Transverse colon (tissue), 4 donors: ENCODE measurements around the gene RANBP10. TPM values are rescaled to one million over a fixed set of nuclear protein-coding genes. Genes with fewer than 3 reads are reported as not detected.

Experiments
- DNase-seq: peaks from one replicate; pipeline ENCODE4 v3.0.0-alpha.2; 2019
- H3K27ac ChIP-seq, 4 donors: fragments of 200-600 bp; sonication (generic); 2 replicates each; pipeline ENCODE4 v1.5.1; 2016 to 2018; ENCODE audit warnings: inconsistent platforms in 4 of 4
- H3K27me3 ChIP-seq: fragments of 200-600 bp; sonication (generic); 2 replicates; pipeline ENCODE4 v1.5.1; 2017; ENCODE audit warnings: inconsistent platforms
- H3K36me3 ChIP-seq, 4 donors: fragments of 200-600 bp; sonication (generic); 2 replicates each; pipeline ENCODE4 v1.5.1; 2017 to 2019; ENCODE audit warnings: inconsistent platforms in 4 of 4
- H3K4me1 ChIP-seq, 4 donors: fragments of 200-600 bp; sonication (generic); 2 replicates each; pipeline ENCODE4 v1.5.1; 2017 to 2020; ENCODE audit warnings: inconsistent platforms in 4 of 4
- H3K4me3 ChIP-seq, 4 donors: fragments of 200-600 bp; sonication (generic); 1 replicate in 1 of 4; 2 replicates in 3 of 4; pipeline versions ENCODE4 v1.5.1 to v1.6.1; 2017 to 2019; ENCODE audit warnings: inconsistent platforms in 4 of 4
- H3K9me3 ChIP-seq, 2 donors: fragments of 200-600 bp; sonication (generic); 2 replicates each; pipeline ENCODE4 v1.5.1; 2017 to 2019; ENCODE audit warnings: inconsistent platforms in 2 of 2
- EP300 ChIP-seq: sonication (generic); formaldehyde crosslinking; IDR thresholded peaks from one replicate; pipeline ENCODE4 v1.6.1; 2017; ENCODE audit warnings: antibody characterized with exemption, low read depth
- POLR2A ChIP-seq: fragments of 450-650 bp; IDR thresholded peaks from one replicate; pipeline ENCODE4 v1.6.1; 2016; ENCODE audit warnings: antibody characterized with exemption, mild to moderate bottlenecking, moderate library complexity
- POLR2AphosphoS5 ChIP-seq, 3 donors: sonication (generic); formaldehyde crosslinking; IDR thresholded peaks; one replicate each; pipeline ENCODE4 v1.6.1; 2016; ENCODE audit warnings: antibody characterized with exemption in 3 of 3
- WGBS, 2 donors: methylation state at CpG; one replicate each; pipeline ENCODE4 v1.1.5; 2018; ENCODE audit warnings: low coverage in 1 of 2; 5-methylcytosine and 5-hydroxymethylcytosine counted together
- in situ Hi-C, 4 donors: fragments of 200-750 bp; cut with MboI; loops; one replicate each; pipeline versions ENCODE4 v1.15.0 to v1.15.1; 2017; ENCODE audit warnings: low sequenced_read_pairs in 3 of 4, low pct_ligation_motif_present in 1 of 4, low pct_unique_long_range_greater_than_20kb in 1 of 4
- intact Hi-C: fragments of 100-400 bp; cut with DNase I; formaldehyde crosslinking; loops from one replicate; pipeline ENCODE4 v1.15.1; 2023; ENCODE audit warnings: low total_unique reads
- total RNA-seq, 4 donors: library from RNA; depleted of rRNA; stranded (reverse); fragments of >200 nt; gene quantifications; one replicate each; pipeline ENCODE4 v1.1.0, GENCODE V29; 2016
- TF ChIP-seq, protein P1 (sequence below), 5 experiments: fragments of 200-600 bp in 3 of 5; fragments of 450-650 bp in 2 of 5; sonication (generic) in 3 of 5; IDR thresholded peaks; 1 replicate in 2 of 5; 2 replicates in 3 of 5; pipeline ENCODE4 v1.5.1; 2016 to 2017; ENCODE audit warnings: antibody characterized with exemption in 5 of 5, inconsistent platforms in 3 of 5, mild to moderate bottlenecking in 2 of 5, moderate library complexity in 1 of 5

RANBP10 gene
- total RNA-seq, 4 donors from 2014 or later = 15.1 to 32.9 (median 19.1) TPM

GRCh38 chr16:67764158-67764667 is 42.1 kb downstream of the RANBP10 start:
- no peaks in the 10 kb centered on the region for H3K9me3 ChIP-seq
- no peaks in the 10 kb centered on the region for H3K27me3 ChIP-seq
- TF ChIP-seq, protein P1, sequence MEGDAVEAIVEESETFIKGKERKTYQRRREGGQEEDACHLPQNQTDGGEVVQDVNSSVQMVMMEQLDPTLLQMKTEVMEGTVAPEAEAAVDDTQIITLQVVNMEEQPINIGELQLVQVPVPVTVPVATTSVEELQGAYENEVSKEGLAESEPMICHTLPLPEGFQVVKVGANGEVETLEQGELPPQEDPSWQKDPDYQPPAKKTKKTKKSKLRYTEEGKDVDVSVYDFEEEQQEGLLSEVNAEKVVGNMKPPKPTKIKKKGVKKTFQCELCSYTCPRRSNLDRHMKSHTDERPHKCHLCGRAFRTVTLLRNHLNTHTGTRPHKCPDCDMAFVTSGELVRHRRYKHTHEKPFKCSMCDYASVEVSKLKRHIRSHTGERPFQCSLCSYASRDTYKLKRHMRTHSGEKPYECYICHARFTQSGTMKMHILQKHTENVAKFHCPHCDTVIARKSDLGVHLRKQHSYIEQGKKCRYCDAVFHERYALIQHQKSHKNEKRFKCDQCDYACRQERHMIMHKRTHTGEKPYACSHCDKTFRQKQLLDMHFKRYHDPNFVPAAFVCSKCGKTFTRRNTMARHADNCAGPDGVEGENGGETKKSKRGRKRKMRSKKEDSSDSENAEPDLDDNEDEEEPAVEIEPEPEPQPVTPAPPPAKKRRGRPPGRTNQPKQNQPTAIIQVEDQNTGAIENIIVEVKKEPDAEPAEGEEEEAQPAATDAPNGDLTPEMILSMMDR (IDR thresholded peaks at IDR 0.05) = no peak
- in situ Hi-C loops = no loop called here
- peaks cover 0 to 4% (median 0%) of the 10 kb centered on the region in 4 donors for H3K36me3 ChIP-seq
- H3K4me1 ChIP-seq = peaks cover 0 to 9% (median 5%) of the 10 kb centered on the region in 4 donors
- intact Hi-C loops = no loop called here
- H3K4me3 ChIP-seq = no peak overlapping the region
- 90 to 96% methylated on average over 5 to 7 of the region's 7 CpGs for WGBS, 2 donors
- no peak for DNase-seq
- H3K27ac ChIP-seq = no peak overlapping the region

DNA sequence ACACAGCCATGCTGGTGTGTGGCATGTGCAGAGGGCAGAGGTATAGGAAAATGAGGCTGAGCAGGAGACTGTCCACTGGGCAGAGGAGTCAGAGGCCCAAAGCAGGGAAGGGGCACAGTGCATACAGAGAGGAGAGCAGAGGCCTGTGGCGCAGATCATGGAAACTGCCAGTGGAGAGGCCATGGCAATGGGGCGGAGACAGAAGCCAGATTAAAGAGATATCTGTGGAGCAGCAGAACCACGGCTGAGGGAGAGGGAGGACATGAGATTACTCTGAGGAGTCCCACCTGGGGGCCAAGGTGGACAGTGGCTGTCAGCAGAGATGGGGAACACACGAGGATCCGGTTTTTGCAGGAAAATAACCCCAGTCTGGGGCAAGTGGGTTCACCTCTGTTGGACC is 43.3 kb downstream of the RANBP10 start:
- TF ChIP-seq EP300 = no peak
- no peak for TF ChIP-seq POLR2AphosphoS5 (IDR thresholded peaks at IDR 0.05)
- TF ChIP-seq, protein P1 (IDR thresholded peaks at IDR 0.05) = no peak
- no peak for TF ChIP-seq POLR2A
- 94 to 100% methylated on average over 2 to 5 of the region's 5 CpGs for WGBS, 2 donors
- in situ Hi-C loops = no loop called here

GRCh38 chr16:67762385-67762784 is 44.0 kb downstream of the RANBP10 start:
- intact Hi-C loops (no loop called here), in situ Hi-C loops (no loop called here)

More for the DNA sequence above, 43.3 kb downstream of the RANBP10 start:
- intact Hi-C loops = no loop called here
- Histone ChIP-seq H3K4me3 (no peak overlapping the region), H3K27ac (no peak overlapping the region), H3K4me1 (peaks cover 0 to 9% (median 5%) of the 10 kb centered on the region in 4 donors), H3K27me3 (no peaks in the 10 kb centered on the region), H3K9me3 (no peaks in the 10 kb centered on the region), H3K36me3 (no peaks in the 10 kb centered on the region)
- no peak for DNase-seq

DNA sequence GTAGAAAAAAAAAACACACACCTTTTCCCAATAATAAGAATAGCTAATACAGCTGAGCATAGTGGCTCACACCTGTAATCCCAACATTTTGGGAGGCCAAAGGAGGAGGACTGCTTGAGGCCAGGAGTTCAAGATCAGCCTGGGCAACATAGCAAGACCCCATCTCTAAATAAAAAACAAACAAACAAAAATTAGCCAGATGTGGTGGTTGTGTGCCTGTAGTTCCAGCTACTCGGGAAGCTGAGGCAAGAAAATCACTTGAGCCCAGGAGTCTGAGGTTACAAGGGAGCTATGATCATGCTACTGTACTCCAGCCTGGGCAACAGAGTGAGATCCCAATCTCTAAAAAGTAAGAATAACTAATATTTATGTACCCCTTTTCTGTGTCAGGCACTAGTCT is 44.4 kb downstream of the RANBP10 start:
- Histone ChIP-seq H3K4me3 (no peak overlapping the region), H3K4me1 (peaks cover 0 to 9% (median 5%) of the 10 kb centered on the region in 4 donors), H3K27me3 (no peaks in the 10 kb centered on the region), H3K9me3 (no peaks in the 10 kb centered on the region), H3K36me3 (no peaks in the 10 kb centered on the region), H3K27ac (no peak overlapping the region)
- no peak for DNase-seq
- WGBS, 2 donors = 96% methylated on average over 1 of the region's 1 CpG; no CpG with 5 or more reads in 1 of the 2 donors
- in situ Hi-C loops = no loop called here
- TF ChIP-seq EP300 (no peak), POLR2A (no peak)
- TF ChIP-seq, protein P1 (IDR thresholded peaks at IDR 0.05) = no peak
- intact Hi-C loops = no loop called here

More at GRCh38 chr16:67762385-67762784, 44.0 kb downstream of the RANBP10 start:
- H3K9me3 ChIP-seq = no peaks in the 10 kb centered on the region
- no peak for DNase-seq
- 92% methylated on average over 2 of the region's 2 CpGs; no CpG with 5 or more reads in 1 of the 2 donors for WGBS, 2 donors
- H3K4me3 ChIP-seq = no peak overlapping the region
- TF ChIP-seq POLR2AphosphoS5 (IDR thresholded peaks at IDR 0.05) = no peak
- no peak for TF ChIP-seq POLR2A
- TF ChIP-seq EP300 = no peak
- TF ChIP-seq, protein P1 (IDR thresholded peaks at IDR 0.05) = no peak
- H3K27me3 ChIP-seq = no peaks in the 10 kb centered on the region
- no peaks in the 10 kb centered on the region for H3K36me3 ChIP-seq
- H3K27ac ChIP-seq = no peak overlapping the region
- peaks cover 0 to 9% (median 5%) of the 10 kb centered on the region in 4 donors for H3K4me1 ChIP-seq
